Activated CD8-positive, alpha-beta memory T cell treated with anti-CD3 and anti-CD28 coated beads, Interleukin-2, amount 50 U/mL, for 24 hours (primary cell): ENCODE measurements around the gene CCDC30.
"Not testable (repeated sequence)": the region's sequence is repeated elsewhere in the genome, so short reads cannot be mapped to it uniquely, and the experiment has no call there.

ENCODE experiments used
- DNase-seq: peaks from one replicate; pipeline ENCODE4 v3.0.0-alpha.2; 2020; ENCODE audit errors: extremely low read depth

The CCDC30 gene

GRCh38 chr1:42453386-42453785, 9.7 kb upstream of the CCDC30 start:
- DNase-seq, result no peak

GRCh38 chr1:42454403-42454802, 8.7 kb upstream of the CCDC30 start:
- no peak for DNase-seq

GRCh38 chr1:42456010-42456753, 6.9 kb upstream of the CCDC30 start, which contains the start of the genes PPCS and ZMYND12:
TSS of gene PPCS (plus strand) at chr1:42456543. CDS start at chr1:42456566, 23 bp downstream.
TSS of gene ZMYND12 (minus strand) at chr1:42456022. CDS start at chr1:42455997, 25 bp downstream.
- peak; percentile 83 for DNase-seq

GRCh38 chr1:42456754-42457089, 6.4 kb upstream of the CCDC30 start:
- DNase-seq, result no peak

- no peak for DNase-seq
Measured at GRCh38 chr1:42461196-42461595, 1.9 kb upstream of the CCDC30 start.

GRCh38 chr1:42463921-42464320, 835 bp downstream of the CCDC30 start:
- no peak for DNase-seq

- no peak for DNase-seq
Measured at GRCh38 chr1:42466030-42466429, 2.9 kb downstream of the CCDC30 start.

- DNase-seq, result no peak
Measured at GRCh38 chr1:42469727-42470126, 6.6 kb downstream of the CCDC30 start.

GRCh38 chr1:42476605-42477004, 13.5 kb downstream of the CCDC30 start:
- DNase-seq, result no peak

- not testable (repeated sequence) for DNase-seq
Measured at GRCh38 chr1:42477354-42477753, 14.3 kb downstream of the CCDC30 start.

GRCh38 chr1:42477775-42478174, 14.7 kb downstream of the CCDC30 start:
- no peak for DNase-seq

GRCh38 chr1:42479621-42480020, 16.5 kb downstream of the CCDC30 start:
- DNase-seq, result no peak

- no peak for DNase-seq
Measured at GRCh38 chr1:42480921-42481320, 17.8 kb downstream of the CCDC30 start.

- no peak for DNase-seq
Measured at GRCh38 chr1:42482635-42483153, 19.6 kb downstream of the CCDC30 start.

GRCh38 chr1:42484382-42484781, 21.3 kb downstream of the CCDC30 start:
- DNase-seq, result no peak

GRCh38 chr1:42490237-42490636, 27.2 kb downstream of the CCDC30 start:
- DNase-seq, result no peak

- DNase-seq, result not testable (repeated sequence)
Measured at GRCh38 chr1:42502031-42502430, 38.9 kb downstream of the CCDC30 start.

GRCh38 chr1:42504535-42505128, 41.5 kb downstream of the CCDC30 start:
- DNase-seq, result no peak

- DNase-seq, result no peak
Measured at GRCh38 chr1:42506576-42506975, 43.5 kb downstream of the CCDC30 start.

GRCh38 chr1:42511581-42512155, 48.6 kb downstream of the CCDC30 start:
- not testable (repeated sequence) for DNase-seq

GRCh38 chr1:42518908-42519307, 55.8 kb downstream of the CCDC30 start:
- no peak for DNase-seq

GRCh38 chr1:42523171-42523570, 60.1 kb downstream of the CCDC30 start:
- DNase-seq, result no peak

GRCh38 chr1:42524330-42524729, 61.2 kb downstream of the CCDC30 start:
- no peak for DNase-seq
